GM23338 (cell line): Measurements from ENCODE around the gene SPATA31D3.
"Not testable (repeated sequence)": the region's sequence is repeated elsewhere in the genome, so short reads cannot be mapped to it uniquely, and the experiment has no call there.

Experiments used
- CREB1 ChIP-seq: fragments of 250-450 bp; sonication (Bioruptor Pico); IDR thresholded peaks from 2 replicates; pipeline ENCODE4 v1.5.0; 2020; ENCODE audit warnings: low read depth, mild to moderate bottlenecking, moderate library complexity
- EZH2 ChIP-seq: fragments of 200-600 bp; sonication (generic); IDR thresholded peaks from one replicate; pipeline ENCODE4 v1.8.0; 2017; ENCODE audit warnings: antibody characterized with exemption, mild to moderate bottlenecking, low read depth; ENCODE audit not compliant: unreplicated experiment
- EZH2phosphoT487 ChIP-seq: fragments of 200-600 bp; sonication (generic); IDR thresholded peaks from one replicate; pipeline ENCODE4 v1.8.1; 2018; ENCODE audit warnings: antibody characterized with exemption; ENCODE audit not compliant: unreplicated experiment
- JUNB ChIP-seq: IDR thresholded peaks from one replicate; pipeline ENCODE4 v1.6.1; 2016; ENCODE audit warnings: antibody characterized with exemption; ENCODE audit not compliant: unreplicated experiment
- NANOG ChIP-seq: IDR thresholded peaks from 2 replicates; pipeline ENCODE4 v1.6.1; 2016; ENCODE audit warnings: antibody characterized with exemption, borderline replicate concordance
- POLR2AphosphoS5 ChIP-seq: IDR thresholded peaks from 2 replicates; pipeline ENCODE4 v1.6.1; 2016; ENCODE audit warnings: antibody characterized with exemption, low read depth
- STAT1 ChIP-seq: IDR thresholded peaks from one replicate; pipeline ENCODE4 v1.6.1; 2016; ENCODE audit warnings: antibody characterized with exemption; ENCODE audit not compliant: unreplicated experiment
- ZNF114 ChIP-seq: fragments of 250-450 bp; sonication (Bioruptor Pico); IDR thresholded peaks from 2 replicates; pipeline ENCODE4 v1.5.0; 2020; ENCODE audit warnings: mild to moderate bottlenecking, moderate library complexity
- ZNF331 ChIP-seq: fragments of 250-450 bp; sonication (Bioruptor Pico); IDR thresholded peaks from 2 replicates; pipeline ENCODE4 v1.5.0; 2020; ENCODE audit warnings: low read depth, mild to moderate bottlenecking, moderate library complexity
- ZNF462 ChIP-seq: fragments of 250-450 bp; sonication (Bioruptor Pico); IDR thresholded peaks from 2 replicates; pipeline ENCODE4 v1.5.0; 2020; ENCODE audit warnings: mild to moderate bottlenecking, moderate library complexity
- TF ChIP-seq, protein P1 (sequence below), 2 experiments: fragments of 200-600 bp in 1 of 2; sonication (generic) in 1 of 2; conservative IDR thresholded peaks; 2 replicates each; pipeline versions ENCODE4 v1.5.1 to v1.6.1; 2016 to 2017; ENCODE audit warnings: antibody characterized with exemption in 2 of 2, low read depth in 2 of 2, mild to moderate bottlenecking in 2 of 2, moderate library complexity in 1 of 2
- TF ChIP-seq, protein P2 (sequence below): IDR thresholded peaks from one replicate; pipeline ENCODE4 v1.6.1; 2018; ENCODE audit warnings: antibody characterized with exemption; ENCODE audit not compliant: unreplicated experiment
- TF ChIP-seq, protein P3 (sequence below): IDR thresholded peaks from 2 replicates; pipeline ENCODE4 v1.6.1; 2016; ENCODE audit warnings: antibody characterized with exemption

DNA sequence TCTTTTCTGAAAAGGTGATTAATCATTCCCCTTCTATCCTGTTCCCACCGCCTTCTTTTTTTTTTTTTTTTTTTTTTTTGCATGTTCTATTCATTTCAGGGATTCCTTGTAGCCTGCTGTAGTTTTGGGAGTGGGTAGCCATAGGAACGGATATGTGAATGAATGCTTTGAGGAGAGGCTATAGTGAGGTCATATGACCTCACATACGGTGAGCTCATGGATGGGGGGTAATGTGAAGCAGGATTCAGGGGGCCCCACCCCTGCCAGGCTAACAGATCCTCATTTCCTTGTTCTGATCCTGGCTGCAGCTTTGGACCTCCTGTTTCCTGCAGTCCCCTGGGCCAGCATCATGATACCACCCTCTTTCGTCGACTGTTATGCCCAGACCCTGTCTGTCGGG lies 13.2 kb upstream of the SPATA31D3 start:
- TF ChIP-seq, protein P1, sequence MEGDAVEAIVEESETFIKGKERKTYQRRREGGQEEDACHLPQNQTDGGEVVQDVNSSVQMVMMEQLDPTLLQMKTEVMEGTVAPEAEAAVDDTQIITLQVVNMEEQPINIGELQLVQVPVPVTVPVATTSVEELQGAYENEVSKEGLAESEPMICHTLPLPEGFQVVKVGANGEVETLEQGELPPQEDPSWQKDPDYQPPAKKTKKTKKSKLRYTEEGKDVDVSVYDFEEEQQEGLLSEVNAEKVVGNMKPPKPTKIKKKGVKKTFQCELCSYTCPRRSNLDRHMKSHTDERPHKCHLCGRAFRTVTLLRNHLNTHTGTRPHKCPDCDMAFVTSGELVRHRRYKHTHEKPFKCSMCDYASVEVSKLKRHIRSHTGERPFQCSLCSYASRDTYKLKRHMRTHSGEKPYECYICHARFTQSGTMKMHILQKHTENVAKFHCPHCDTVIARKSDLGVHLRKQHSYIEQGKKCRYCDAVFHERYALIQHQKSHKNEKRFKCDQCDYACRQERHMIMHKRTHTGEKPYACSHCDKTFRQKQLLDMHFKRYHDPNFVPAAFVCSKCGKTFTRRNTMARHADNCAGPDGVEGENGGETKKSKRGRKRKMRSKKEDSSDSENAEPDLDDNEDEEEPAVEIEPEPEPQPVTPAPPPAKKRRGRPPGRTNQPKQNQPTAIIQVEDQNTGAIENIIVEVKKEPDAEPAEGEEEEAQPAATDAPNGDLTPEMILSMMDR (conservative IDR thresholded peaks at IDR 0.05; ENCODE audit: low read depth in 2 of 2): not testable (repeated sequence)
- TF ChIP-seq EZH2; JUNB; ZNF462 (CRISPR knock-in tag); POLR2AphosphoS5; EZH2phosphoT487; CREB1; ZNF331 (CRISPR knock-in tag); STAT1; NANOG; ZNF114 (CRISPR knock-in tag): not testable (repeated sequence)
- TF ChIP-seq, protein P2, sequence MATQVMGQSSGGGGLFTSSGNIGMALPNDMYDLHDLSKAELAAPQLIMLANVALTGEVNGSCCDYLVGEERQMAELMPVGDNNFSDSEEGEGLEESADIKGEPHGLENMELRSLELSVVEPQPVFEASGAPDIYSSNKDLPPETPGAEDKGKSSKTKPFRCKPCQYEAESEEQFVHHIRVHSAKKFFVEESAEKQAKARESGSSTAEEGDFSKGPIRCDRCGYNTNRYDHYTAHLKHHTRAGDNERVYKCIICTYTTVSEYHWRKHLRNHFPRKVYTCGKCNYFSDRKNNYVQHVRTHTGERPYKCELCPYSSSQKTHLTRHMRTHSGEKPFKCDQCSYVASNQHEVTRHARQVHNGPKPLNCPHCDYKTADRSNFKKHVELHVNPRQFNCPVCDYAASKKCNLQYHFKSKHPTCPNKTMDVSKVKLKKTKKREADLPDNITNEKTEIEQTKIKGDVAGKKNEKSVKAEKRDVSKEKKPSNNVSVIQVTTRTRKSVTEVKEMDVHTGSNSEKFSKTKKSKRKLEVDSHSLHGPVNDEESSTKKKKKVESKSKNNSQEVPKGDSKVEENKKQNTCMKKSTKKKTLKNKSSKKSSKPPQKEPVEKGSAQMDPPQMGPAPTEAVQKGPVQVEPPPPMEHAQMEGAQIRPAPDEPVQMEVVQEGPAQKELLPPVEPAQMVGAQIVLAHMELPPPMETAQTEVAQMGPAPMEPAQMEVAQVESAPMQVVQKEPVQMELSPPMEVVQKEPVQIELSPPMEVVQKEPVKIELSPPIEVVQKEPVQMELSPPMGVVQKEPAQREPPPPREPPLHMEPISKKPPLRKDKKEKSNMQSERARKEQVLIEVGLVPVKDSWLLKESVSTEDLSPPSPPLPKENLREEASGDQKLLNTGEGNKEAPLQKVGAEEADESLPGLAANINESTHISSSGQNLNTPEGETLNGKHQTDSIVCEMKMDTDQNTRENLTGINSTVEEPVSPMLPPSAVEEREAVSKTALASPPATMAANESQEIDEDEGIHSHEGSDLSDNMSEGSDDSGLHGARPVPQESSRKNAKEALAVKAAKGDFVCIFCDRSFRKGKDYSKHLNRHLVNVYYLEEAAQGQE: not testable (repeated sequence)
- TF ChIP-seq, protein P3, sequence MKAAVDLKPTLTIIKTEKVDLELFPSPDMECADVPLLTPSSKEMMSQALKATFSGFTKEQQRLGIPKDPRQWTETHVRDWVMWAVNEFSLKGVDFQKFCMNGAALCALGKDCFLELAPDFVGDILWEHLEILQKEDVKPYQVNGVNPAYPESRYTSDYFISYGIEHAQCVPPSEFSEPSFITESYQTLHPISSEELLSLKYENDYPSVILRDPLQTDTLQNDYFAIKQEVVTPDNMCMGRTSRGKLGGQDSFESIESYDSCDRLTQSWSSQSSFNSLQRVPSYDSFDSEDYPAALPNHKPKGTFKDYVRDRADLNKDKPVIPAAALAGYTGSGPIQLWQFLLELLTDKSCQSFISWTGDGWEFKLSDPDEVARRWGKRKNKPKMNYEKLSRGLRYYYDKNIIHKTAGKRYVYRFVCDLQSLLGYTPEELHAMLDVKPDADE: not testable (repeated sequence)
